Raji (cell line): ENCODE results near the gene TSBP1.
A peak's percentile ranks its signal among the peaks of the same experiment; 100 is the strongest.

Source experiments
- POLR2A ChIP-seq: IDR thresholded peaks from 2 replicates; pipeline ENCODE4 v1.6.1; 2011; ENCODE audit warnings: low read depth, low read length, control low read depth; ENCODE audit not compliant: insufficient read depth

The TSBP1 gene

GRCh38 chr6:32371803-32372202 lies at the start of gene TSBP1:
Gene TSBP1 (minus strand): TSS chr6:32371903. CDS start chr6:32371706, 197 bp downstream.
- no peak for TF ChIP-seq POLR2A

- no peak for TF ChIP-seq POLR2A
Measured at GRCh38 chr6:32416036-32416435, 44.3 kb upstream of the TSBP1 start.

GRCh38 chr6:32415521-32416019 lies 43.9 kb upstream of the TSBP1 start:
- no peak for TF ChIP-seq POLR2A

- TF ChIP-seq POLR2A, result no peak
Measured at GRCh38 chr6:32413427-32414047, 41.8 kb upstream of the TSBP1 start.

- TF ChIP-seq POLR2A, result no peak
Measured at GRCh38 chr6:32411566-32412327, 40.0 kb upstream of the TSBP1 start.

- TF ChIP-seq POLR2A, result no peak
Measured at GRCh38 chr6:32410906-32411305, 39.2 kb upstream of the TSBP1 start.

- no peak for TF ChIP-seq POLR2A
Measured at GRCh38 chr6:32406857-32407256, 35.2 kb upstream of the TSBP1 start, which contains the start of gene BTNL2. Gene BTNL2 (minus strand): TSS chr6:32407181. CDS start chr6:32407123, 58 bp downstream.

GRCh38 chr6:32406197-32406596 lies 34.5 kb upstream of the TSBP1 start:
- TF ChIP-seq POLR2A, result no peak

GRCh38 chr6:32405656-32406055 lies 34.0 kb upstream of the TSBP1 start:
- TF ChIP-seq POLR2A, result no peak

- no peak for TF ChIP-seq POLR2A
Measured at GRCh38 chr6:32402812-32403211, 31.1 kb upstream of the TSBP1 start.

GRCh38 chr6:32401284-32401963 lies 29.7 kb upstream of the TSBP1 start:
- TF ChIP-seq POLR2A, result no peak

GRCh38 chr6:32397252-32397920 lies 25.7 kb upstream of the TSBP1 start:
- peak; percentile 29; the same call in 1 of the 2 replicates for TF ChIP-seq POLR2A

GRCh38 chr6:32396028-32396427 lies 24.3 kb upstream of the TSBP1 start:
- TF ChIP-seq POLR2A, result no peak

GRCh38 chr6:32393665-32394420 lies 22.1 kb upstream of the TSBP1 start:
- TF ChIP-seq POLR2A, result no peak

- no peak for TF ChIP-seq POLR2A
Measured at GRCh38 chr6:32391505-32391904, 19.8 kb upstream of the TSBP1 start.
